Mucosa of stomach (tissue), 1 donor: ENCODE data around the gene LBP.
"Not testable (repeated sequence)": the region's sequence is repeated elsewhere in the genome, so short reads cannot be mapped to it uniquely, and the experiment has no call there.

ENCODE experiments used
- H3K27me3 ChIP-seq: one replicate; pipeline ENCODE4 v1.7.0; 2013; ENCODE audit warnings: mild to moderate bottlenecking, low read length; ENCODE audit not compliant: control insufficient read depth, insufficient read depth
- H3K36me3 ChIP-seq: one replicate; pipeline ENCODE4 v1.7.0; 2013; ENCODE audit warnings: low read length; ENCODE audit not compliant: control insufficient read depth, insufficient read depth
- H3K4me1 ChIP-seq: one replicate; pipeline ENCODE4 v1.7.0; 2013; ENCODE audit warnings: mild to moderate bottlenecking, low read length; ENCODE audit not compliant: control insufficient read depth, insufficient read depth
- H3K4me3 ChIP-seq: one replicate; pipeline ENCODE4 v1.7.0; 2013; ENCODE audit warnings: low read length
- H3K9ac ChIP-seq: one replicate; pipeline ENCODE4 v1.7.0; 2013; ENCODE audit warnings: mild to moderate bottlenecking, low read length, moderate library complexity
- H3K9me3 ChIP-seq: one replicate; pipeline ENCODE4 v1.7.0; 2013; ENCODE audit warnings: mild to moderate bottlenecking, low read length, moderate library complexity; ENCODE audit not compliant: control insufficient read depth
- donor health status: Pancreatic carcinoma.

LBP gene

GRCh38 chr20:38386004-38386403, 39.7 kb downstream of the LBP start:
- Histone ChIP-seq H3K4me3 (no peak overlapping the region), H3K27me3 (no peaks in the 10 kb centered on the region), H3K9ac (no peak overlapping the region), H3K4me1 (no peaks in the 10 kb centered on the region), H3K9me3 (no peaks in the 10 kb centered on the region), H3K36me3 (no peaks in the 10 kb centered on the region)

GRCh38 chr20:38386851-38387250, 40.6 kb downstream of the LBP start:
- Histone ChIP-seq H3K9me3 (no peaks in the 10 kb centered on the region), H3K36me3 (no peaks in the 10 kb centered on the region), H3K4me1 (no peaks in the 10 kb centered on the region), H3K27me3 (no peaks in the 10 kb centered on the region), H3K4me3 (no peak overlapping the region), H3K9ac (no peak overlapping the region)

GRCh38 chr20:38387953-38388352, 41.7 kb downstream of the LBP start:
- Histone ChIP-seq H3K4me3 (no peak overlapping the region), H3K27me3 (no peaks in the 10 kb centered on the region), H3K9ac (no peak overlapping the region), H3K4me1 (no peaks in the 10 kb centered on the region), H3K36me3 (no peaks in the 10 kb centered on the region), H3K9me3 (no peaks in the 10 kb centered on the region)

- no peak overlapping the region for H3K9ac ChIP-seq
- H3K4me1 ChIP-seq: no peaks in the 10 kb centered on the region
- H3K36me3 ChIP-seq: no peaks in the 10 kb centered on the region
- no peaks in the 10 kb centered on the region for H3K27me3 ChIP-seq
- no peak overlapping the region for H3K4me3 ChIP-seq
- no peaks in the 10 kb centered on the region for H3K9me3 ChIP-seq
These were observed 46.1 kb downstream of the LBP start for GRCh38 chr20:38392356-38392755.

GRCh38 chr20:38393259-38393658, 47.0 kb downstream of the LBP start:
- Histone ChIP-seq H3K36me3 (no peaks in the 10 kb centered on the region), H3K9ac (no peak overlapping the region), H3K27me3 (no peaks in the 10 kb centered on the region)

GRCh38 chr20:38395165-38395564, 48.9 kb downstream of the LBP start:
- Histone ChIP-seq H3K36me3 (no peaks in the 10 kb centered on the region), H3K9ac (no peak overlapping the region), H3K27me3 (no peaks in the 10 kb centered on the region), H3K4me1 (no peaks in the 10 kb centered on the region), H3K4me3 (no peak overlapping the region), H3K9me3 (no peaks in the 10 kb centered on the region)

More at GRCh38 chr20:38393259-38393658, 47.0 kb downstream of the LBP start:
- no peaks in the 10 kb centered on the region for H3K9me3 ChIP-seq
- no peak overlapping the region for H3K4me3 ChIP-seq
- no peaks in the 10 kb centered on the region for H3K4me1 ChIP-seq

- H3K36me3 ChIP-seq, H3K9me3 ChIP-seq, H3K4me3 ChIP-seq, H3K4me1 ChIP-seq, H3K27me3 ChIP-seq, H3K9ac ChIP-seq: not testable (repeated sequence)
These were observed 49.6 kb downstream of the LBP start for GRCh38 chr20:38395751-38396395.

- Histone ChIP-seq H3K4me1 (no peaks in the 10 kb centered on the region), H3K9me3 (no peaks in the 10 kb centered on the region), H3K36me3 (no peaks in the 10 kb centered on the region), H3K9ac (no peak overlapping the region), H3K27me3 (no peaks in the 10 kb centered on the region), H3K4me3 (no peak overlapping the region)
These were observed 55.8 kb downstream of the LBP start for GRCh38 chr20:38402089-38402488.

- Histone ChIP-seq H3K9ac (no peak overlapping the region), H3K4me1 (no peaks in the 10 kb centered on the region), H3K27me3 (no peaks in the 10 kb centered on the region), H3K9me3 (no peaks in the 10 kb centered on the region), H3K36me3 (no peaks in the 10 kb centered on the region), H3K4me3 (no peak overlapping the region)
These were observed 56.5 kb downstream of the LBP start for GRCh38 chr20:38402816-38403215.

GRCh38 chr20:38404016-38404415, 57.7 kb downstream of the LBP start:
- Histone ChIP-seq H3K4me1 (no peaks in the 10 kb centered on the region), H3K36me3 (no peaks in the 10 kb centered on the region), H3K9me3 (no peaks in the 10 kb centered on the region), H3K4me3 (no peak overlapping the region), H3K27me3 (no peaks in the 10 kb centered on the region), H3K9ac (no peak overlapping the region)

- H3K4me1 ChIP-seq: no peaks in the 10 kb centered on the region
- H3K4me3 ChIP-seq: no peak overlapping the region
- H3K27me3 ChIP-seq: no peaks in the 10 kb centered on the region
- H3K9me3 ChIP-seq: no peaks in the 10 kb centered on the region
- no peak overlapping the region for H3K9ac ChIP-seq
- H3K36me3 ChIP-seq: no peaks in the 10 kb centered on the region
These were observed 58.9 kb downstream of the LBP start for GRCh38 chr20:38405132-38405531.

GRCh38 chr20:38406476-38406875, 60.2 kb downstream of the LBP start:
- Histone ChIP-seq H3K4me1 (no peaks in the 10 kb centered on the region), H3K4me3 (no peak overlapping the region), H3K9ac (no peak overlapping the region), H3K9me3 (no peaks in the 10 kb centered on the region), H3K36me3 (no peaks in the 10 kb centered on the region), H3K27me3 (no peaks in the 10 kb centered on the region)

GRCh38 chr20:38407321-38407720, 61.0 kb downstream of the LBP start:
- Histone ChIP-seq H3K27me3 (no peaks in the 10 kb centered on the region), H3K9ac (no peak overlapping the region), H3K36me3 (no peaks in the 10 kb centered on the region), H3K4me1 (no peaks in the 10 kb centered on the region), H3K4me3 (no peak overlapping the region), H3K9me3 (no peaks in the 10 kb centered on the region)
